ENCODE results near the gene TNNI3. TPM values are rescaled to one million over a fixed set of nuclear protein-coding genes. Genes with fewer than 3 reads are reported as not detected.
A peak's percentile ranks its signal among the peaks of the same experiment; 100 is the strongest.

TNNI3 gene
- total RNA-seq, 1 experiment from 2014 or later, result 13.7 TPM

DNA sequence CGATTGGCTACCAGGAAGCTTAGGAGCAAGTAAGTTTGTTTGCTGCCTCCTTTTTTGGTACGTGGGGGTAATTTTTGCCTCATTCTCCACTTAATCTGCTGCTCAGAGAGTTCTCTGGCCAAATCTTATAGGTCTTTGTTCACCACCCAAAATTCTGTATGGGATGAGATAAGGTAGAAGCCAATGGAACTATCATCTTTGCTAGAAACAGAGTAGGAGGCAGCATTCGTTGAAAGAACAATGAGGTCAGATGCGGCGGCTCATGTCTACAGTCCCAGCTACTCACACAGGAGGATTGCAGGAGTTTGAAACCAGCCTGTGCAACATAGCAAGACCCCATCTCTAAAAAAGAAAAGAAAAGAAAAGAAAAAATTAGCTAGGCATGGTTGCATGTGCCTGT is 13.9 kb upstream of the TNNI3 start:
- TF ChIP-seq, protein P1, sequence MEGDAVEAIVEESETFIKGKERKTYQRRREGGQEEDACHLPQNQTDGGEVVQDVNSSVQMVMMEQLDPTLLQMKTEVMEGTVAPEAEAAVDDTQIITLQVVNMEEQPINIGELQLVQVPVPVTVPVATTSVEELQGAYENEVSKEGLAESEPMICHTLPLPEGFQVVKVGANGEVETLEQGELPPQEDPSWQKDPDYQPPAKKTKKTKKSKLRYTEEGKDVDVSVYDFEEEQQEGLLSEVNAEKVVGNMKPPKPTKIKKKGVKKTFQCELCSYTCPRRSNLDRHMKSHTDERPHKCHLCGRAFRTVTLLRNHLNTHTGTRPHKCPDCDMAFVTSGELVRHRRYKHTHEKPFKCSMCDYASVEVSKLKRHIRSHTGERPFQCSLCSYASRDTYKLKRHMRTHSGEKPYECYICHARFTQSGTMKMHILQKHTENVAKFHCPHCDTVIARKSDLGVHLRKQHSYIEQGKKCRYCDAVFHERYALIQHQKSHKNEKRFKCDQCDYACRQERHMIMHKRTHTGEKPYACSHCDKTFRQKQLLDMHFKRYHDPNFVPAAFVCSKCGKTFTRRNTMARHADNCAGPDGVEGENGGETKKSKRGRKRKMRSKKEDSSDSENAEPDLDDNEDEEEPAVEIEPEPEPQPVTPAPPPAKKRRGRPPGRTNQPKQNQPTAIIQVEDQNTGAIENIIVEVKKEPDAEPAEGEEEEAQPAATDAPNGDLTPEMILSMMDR (conservative IDR thresholded peaks at IDR 0.05), result no peak
- TF ChIP-seq EZH2 (IDR thresholded peaks at IDR 0.05; ENCODE audit: low read depth), result no peak
- H3K27me3 ChIP-seq (ENCODE audit: insufficient read depth, low read depth), result no peaks in the 10 kb centered on the region
- H3K4me3 ChIP-seq, result no peak overlapping the region
- H4K20me1 ChIP-seq (ENCODE audit: insufficient read depth), result no peaks in the 10 kb centered on the region
- no peaks in the 10 kb centered on the region for H3K9me3 ChIP-seq (ENCODE audit: insufficient read depth, low read depth)
- H3K79me2 ChIP-seq (ENCODE audit: low read depth), result no peaks in the 10 kb centered on the region
- no TSS peak for BruUV-seq (replicated peaks)
- DNase-seq, result no peak
- no peak overlapping the region for H2AFZ ChIP-seq
- intact Hi-C loops (cut with micrococcal nuclease; ENCODE audit: unreplicated experiment), result no loop called here
- no peak overlapping the region for H3K27ac ChIP-seq
- H3K4me1 ChIP-seq (replicated peaks; ENCODE audit: insufficient read depth), result peaks cover 17% of the 10 kb centered on the region
- ChIA-PET CTCF (no interaction called here), POLR2A (ENCODE audit: unreplicated experiment) (interaction anchor here (0.6 kb wide), 1 partner anchor 111 kb away, joined by 5 read pairs; no protein-coding TSS in a partner anchor)
- no peak overlapping the region for H3K4me2 ChIP-seq
- H3K36me3 ChIP-seq (ENCODE audit: low read depth), result no peaks in the 10 kb centered on the region
- no peaks in the 10 kb centered on the region for H3K9me2 ChIP-seq (ENCODE audit: insufficient read depth)
- peaks cover 32% of the 10 kb centered on the region for H3F3A ChIP-seq (ENCODE audit: insufficient read depth, low read depth)

DNA sequence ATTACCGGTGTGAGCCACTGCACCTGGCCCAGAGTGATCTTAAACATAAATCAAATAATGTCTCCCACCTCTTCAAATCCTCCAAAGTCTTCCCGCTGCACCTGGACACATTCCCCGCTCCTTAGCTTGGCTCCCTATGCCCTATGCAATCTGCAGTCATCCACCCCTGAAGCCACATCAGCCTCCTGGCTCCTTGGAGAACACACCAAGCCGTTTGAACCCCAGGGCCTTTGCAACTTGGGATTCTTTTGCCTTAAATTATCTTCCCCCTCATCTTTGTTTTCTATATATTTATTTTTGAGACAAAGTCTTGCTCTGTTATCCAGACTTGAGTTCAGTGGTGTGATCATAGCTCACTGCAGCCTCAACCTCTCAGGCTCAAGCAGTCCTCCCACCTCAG is 11.6 kb upstream of the TNNI3 start:
- peaks cover 23% of the 10 kb centered on the region for H3K4me1 ChIP-seq (replicated peaks; ENCODE audit: insufficient read depth)
- intact Hi-C loops (cut with micrococcal nuclease; ENCODE audit: unreplicated experiment), result loop anchor here (5.0 to 10.0 kb wide), 4 partner anchors 216 to 494 kb away; partner anchors contain the start of genes FIZ1, RPL28, TMEM238 and UBE2S
- CTCF ChIA-PET, result interaction anchor here (0.7 to 1.1 kb wide), 2 partner anchors 19 to 133 kb away, joined by 3 to 12 read pairs; no protein-coding TSS in a partner anchor
- no peaks in the 10 kb centered on the region for H3K9me3 ChIP-seq (ENCODE audit: insufficient read depth, low read depth)
- no peaks in the 10 kb centered on the region for H3K79me2 ChIP-seq (ENCODE audit: low read depth)
- H3K36me3 ChIP-seq (ENCODE audit: low read depth), result no peaks in the 10 kb centered on the region
- H3K9me2 ChIP-seq (ENCODE audit: insufficient read depth), result no peaks in the 10 kb centered on the region
- BruUV-seq (replicated peaks), result no TSS peak
- H3K27me3 ChIP-seq (ENCODE audit: insufficient read depth, low read depth), result no peaks in the 10 kb centered on the region
- H3F3A ChIP-seq (ENCODE audit: insufficient read depth, low read depth), result peaks cover 21% of the 10 kb centered on the region
- H3K4me3 ChIP-seq, result no peak overlapping the region
- H3K27ac ChIP-seq, result no peak overlapping the region
- no peak overlapping the region for H3K4me2 ChIP-seq
- H4K20me1 ChIP-seq (ENCODE audit: insufficient read depth), result no peaks in the 10 kb centered on the region
- DNase-seq, result no peak
- no peak overlapping the region for H2AFZ ChIP-seq
- POLR2A ChIA-PET (ENCODE audit: unreplicated experiment), result no interaction called here
- no peak for TF ChIP-seq EZH2 (IDR thresholded peaks at IDR 0.05; ENCODE audit: low read depth)
- TF ChIP-seq, protein P1 (conservative IDR thresholded peaks at IDR 0.05), result no peak

DNA sequence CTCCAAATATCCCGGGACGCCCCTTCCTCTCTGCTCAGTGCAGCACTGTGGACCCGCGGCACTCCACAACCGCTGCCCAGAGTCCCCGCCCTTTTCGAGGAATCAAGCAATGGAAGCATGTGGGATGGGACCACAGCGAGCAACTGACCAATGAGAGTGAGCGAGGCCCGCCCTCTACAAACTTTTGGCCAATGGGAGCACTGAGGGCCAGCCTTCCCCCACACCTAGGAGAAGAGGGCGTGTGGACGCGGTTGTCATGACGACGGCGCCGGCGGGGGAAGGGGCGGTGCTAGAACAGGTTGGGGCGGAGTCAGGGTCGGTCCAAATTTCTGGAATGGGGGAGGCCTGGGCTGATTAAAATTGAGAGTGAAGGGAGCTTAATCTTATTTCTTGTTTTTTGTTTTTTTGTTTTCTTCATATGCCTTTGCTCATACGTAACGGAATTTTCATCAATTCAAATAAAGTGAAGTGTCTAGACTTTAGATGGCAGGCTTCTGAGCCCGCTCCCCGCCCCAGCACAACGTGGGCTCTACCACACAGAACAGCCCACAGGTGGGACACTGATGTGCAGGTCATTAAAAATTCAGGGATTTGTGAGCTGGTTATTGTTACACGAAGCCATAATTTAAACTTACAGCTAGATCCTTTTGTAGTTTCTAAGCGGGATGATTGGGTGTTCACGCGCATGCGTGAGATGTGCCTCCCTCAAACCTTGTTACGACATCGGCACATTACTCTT is 9.2 kb upstream of the TNNI3 start, which contains the start of gene DNAAF3:
Gene DNAAF3 (minus strand): TSS at position 84 of the 739 bp plus-strand sequence. CDS start 200 bp downstream, outside the sequence.
- Histone ChIP-seq H3K4me2 (peak within 1 kb of the TSS; percentile 78), H3K27ac (peak within 1 kb of the TSS; percentile 71), H3K9me3 (ENCODE audit: insufficient read depth, low read depth) (no peaks in the 10 kb centered on the region), H3K36me3 (ENCODE audit: low read depth) (no peaks in the 10 kb centered on the region), H3K4me1 (replicated peaks; ENCODE audit: insufficient read depth) (peaks cover 13% of the 10 kb centered on the region), H3K4me3 (peak within 1 kb of the TSS; percentile 70), H4K20me1 (ENCODE audit: insufficient read depth) (no peaks in the 10 kb centered on the region), H3K79me2 (ENCODE audit: low read depth) (no peaks in the 10 kb centered on the region), H3K27me3 (ENCODE audit: insufficient read depth, low read depth) (no peaks in the 10 kb centered on the region), H2AFZ (peak within 1 kb of the TSS; percentile 93), H3F3A (ENCODE audit: insufficient read depth, low read depth) (peaks cover 22% of the 10 kb centered on the region), H3K9me2 (ENCODE audit: insufficient read depth) (no peaks in the 10 kb centered on the region)
- ChIA-PET CTCF (interaction anchor here (0.5 to 2.3 kb wide), 9 partner anchors 11 to 258 kb away, joined by 3 to 16 read pairs (median 3); no protein-coding TSS in a partner anchor), POLR2A (ENCODE audit: unreplicated experiment) (interaction anchor here (0.6 to 1.4 kb wide), 19 partner anchors 10 to 473 kb away, joined by 3 to 14 read pairs (median 5); partner anchors contain the start of genes HSPBP1, PPP6R1, PTPRH and TMEM238)
- peak; percentile 96 to 99 for DNase-seq
- intact Hi-C loops (cut with micrococcal nuclease; ENCODE audit: unreplicated experiment), result loop anchor here (1.0 to 10.0 kb wide), 10 partner anchors 22 to 492 kb away; partner anchors contain the start of genes FIZ1, KMT5C, PPP1R12C and PPP6R1
- BruUV-seq (replicated peaks), result no TSS peak
- TF ChIP-seq EZH2 (IDR thresholded peaks at IDR 0.05; ENCODE audit: low read depth), result no peak
- TF ChIP-seq, protein P1 (conservative IDR thresholded peaks at IDR 0.05), result no peak

All from PC-9 (cell line).